Stimulated activated CD4-positive, alpha-beta T cell treated with anti-CD3 and anti-CD28 coated beads, TNF-alpha, amount 100 ng/mL, for 48 hours (primary cell): Measurements from ENCODE around the gene GRK5.
A peak's percentile ranks its signal among the peaks of the same experiment; 100 is the strongest.

Source experiments
- DNase-seq, 3 donors: peaks; one replicate each; pipeline ENCODE4 v3.0.0-alpha.2; 2020; ENCODE audit warnings: low read depth in 3 of 3

The GRK5 gene

DNA sequence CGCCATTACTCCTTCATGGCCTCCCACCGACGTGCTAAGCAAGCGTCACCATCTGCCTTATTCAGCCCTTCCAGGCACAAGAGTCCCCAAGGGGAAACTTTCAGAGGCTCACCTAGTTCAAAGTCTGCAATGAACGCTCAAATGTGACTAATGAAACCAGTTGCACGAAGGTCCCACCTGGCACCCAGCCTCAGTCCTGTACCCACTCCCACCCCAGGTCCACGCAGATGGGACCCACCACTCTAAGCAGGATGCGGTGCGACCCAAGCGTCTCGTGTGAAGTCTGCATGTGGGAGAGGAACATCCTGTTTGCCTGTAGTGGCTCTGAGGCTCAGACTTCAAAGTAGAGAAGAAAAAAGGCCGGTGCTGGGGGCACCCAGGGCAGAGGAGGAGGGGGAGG lies 294.8 kb downstream of the GRK5 start:
- peak in 2 of 3 donors; percentile 53 to 68 for DNase-seq

DNA sequence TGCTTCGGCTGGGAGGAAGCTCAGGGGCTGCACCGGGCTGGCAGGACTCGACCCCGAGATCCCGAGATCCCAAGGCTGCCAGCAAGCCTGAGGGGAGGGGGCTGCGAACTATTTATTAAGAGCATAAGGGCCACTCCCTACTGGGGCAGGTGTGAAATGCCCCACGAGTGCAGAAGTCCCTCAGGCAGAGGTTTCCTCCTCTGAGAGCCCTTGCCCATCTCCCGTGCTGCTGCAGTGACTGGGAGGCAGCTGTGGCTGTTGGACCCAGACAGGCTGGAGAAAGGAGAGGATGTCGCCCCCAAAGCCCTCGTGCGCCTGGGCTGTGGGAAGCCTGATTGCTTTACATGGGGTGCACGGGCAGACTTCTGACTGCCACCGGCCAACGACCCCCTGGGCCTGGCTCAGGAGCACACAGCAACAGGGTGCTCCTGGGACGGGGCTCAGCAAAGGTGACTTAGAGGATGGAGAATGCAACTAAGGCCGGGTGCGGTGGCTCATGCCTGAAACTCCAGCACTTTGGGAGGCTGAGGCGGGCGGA lies 295.3 kb downstream of the GRK5 start:
- DNase-seq = no peak

GRCh38 chr10:119503821-119504220 lies 296.4 kb downstream of the GRK5 start:
- DNase-seq = no peak

GRCh38 chr10:119504651-119505050 lies 297.3 kb downstream of the GRK5 start:
- no peak for DNase-seq

DNA sequence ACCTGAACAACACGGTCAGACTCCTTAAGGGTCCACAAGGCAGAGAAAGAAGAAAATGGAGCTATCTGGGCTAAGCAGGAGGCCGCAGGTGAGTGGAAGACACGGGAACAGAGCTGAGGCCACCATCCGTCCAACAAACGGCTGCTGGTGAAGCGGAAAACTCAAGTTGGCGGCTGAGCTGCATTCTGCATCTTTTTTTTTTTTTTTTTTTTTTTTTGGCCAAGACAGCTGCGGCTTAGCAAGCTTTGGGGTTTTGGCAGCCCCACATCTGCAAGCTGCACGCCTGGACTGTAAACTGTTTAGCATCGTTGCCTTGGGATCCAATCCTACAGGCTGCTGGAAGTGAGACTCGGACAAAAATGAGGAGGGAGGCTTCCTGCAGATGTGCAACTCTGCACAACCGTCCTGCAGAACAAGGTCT lies 297.8 kb downstream of the GRK5 start:
- no peak for DNase-seq
